ENCODE data around the gene LRIT1. TPM values are rescaled to one million over a fixed set of nuclear protein-coding genes. Genes with fewer than 3 reads are reported as not detected.

LRIT1 gene
- total RNA-seq, 6 experiments from 2014 or later = not detected

DNA sequence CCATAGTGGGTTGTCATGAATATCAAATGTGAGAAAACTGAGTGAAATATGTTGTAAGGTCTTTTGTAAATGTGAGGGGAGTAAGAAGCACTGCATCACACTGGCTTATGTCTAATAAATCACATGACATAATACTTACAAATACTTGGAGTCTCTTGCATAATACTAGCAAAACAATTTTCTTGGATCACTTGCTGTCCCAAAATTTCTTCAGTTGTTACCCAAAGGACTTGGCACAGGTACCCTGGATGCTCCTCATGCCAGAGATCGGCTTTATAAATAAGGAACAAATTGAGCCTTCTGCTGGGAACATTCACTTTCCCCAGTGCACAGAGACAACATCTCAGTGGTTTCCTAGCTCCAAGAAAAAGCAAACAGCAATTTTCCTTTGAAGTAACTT, 11.0 kb downstream of the LRIT1 start:
- ATAC-seq = no peak
- no peak for TF ChIP-seq POLR2A (IDR thresholded peaks at IDR 0.05)
- TF ChIP-seq CTCF (IDR thresholded peaks at IDR 0.05) = no peak
- intact Hi-C loops (cut with DNase I) = no loop called here
- H3K4me3 ChIP-seq = no peak overlapping the region
- no peaks in the 10 kb centered on the region for H3K9me3 ChIP-seq
- no peak overlapping the region for H3K27ac ChIP-seq
- H3K4me1 ChIP-seq = no peaks in the 10 kb centered on the region
- no peak for DNase-seq
- 45% methylated on average over 1 of the region's 1 CpG for WGBS (ENCODE audit: insufficient coverage, low coverage, low lambda C conversion rate, missing lambda C conversion rate)
- H3K36me3 ChIP-seq = no peaks in the 10 kb centered on the region
- no peaks in the 10 kb centered on the region for H3K27me3 ChIP-seq

DNA sequence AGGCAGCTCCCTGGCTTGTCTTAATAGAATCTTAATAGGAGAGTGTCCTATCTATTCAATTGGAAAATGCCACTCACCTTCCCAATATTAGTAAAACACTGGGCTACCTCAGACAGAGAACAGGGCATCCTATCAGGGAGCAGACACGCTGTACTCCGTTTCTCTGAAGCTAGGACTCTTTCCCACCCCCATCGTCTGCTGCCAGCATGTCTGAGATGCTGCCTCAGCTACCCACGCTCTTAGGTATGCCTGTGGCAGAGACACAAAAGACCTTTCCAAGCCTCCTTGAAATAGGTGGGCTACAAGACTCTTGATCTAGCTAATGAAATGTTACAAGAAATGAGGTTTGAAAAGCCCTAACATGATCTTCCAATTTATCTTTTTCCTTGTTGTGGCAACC, 13.5 kb downstream of the LRIT1 start:
- Histone ChIP-seq H3K27me3 (no peaks in the 10 kb centered on the region), H3K4me1 (no peaks in the 10 kb centered on the region), H3K27ac (no peak overlapping the region), H3K4me3 (no peak overlapping the region), H3K9me3 (no peaks in the 10 kb centered on the region), H3K36me3 (no peaks in the 10 kb centered on the region)
- DNase-seq = no peak
- 53% methylated on average over 4 of the region's 4 CpGs for WGBS (ENCODE audit: insufficient coverage, low coverage, low lambda C conversion rate, missing lambda C conversion rate)
- no peak for TF ChIP-seq POLR2A (IDR thresholded peaks at IDR 0.05)
- no peak for TF ChIP-seq CTCF (IDR thresholded peaks at IDR 0.05)
- no peak for ATAC-seq
- intact Hi-C loops (cut with DNase I) = no loop called here

DNA sequence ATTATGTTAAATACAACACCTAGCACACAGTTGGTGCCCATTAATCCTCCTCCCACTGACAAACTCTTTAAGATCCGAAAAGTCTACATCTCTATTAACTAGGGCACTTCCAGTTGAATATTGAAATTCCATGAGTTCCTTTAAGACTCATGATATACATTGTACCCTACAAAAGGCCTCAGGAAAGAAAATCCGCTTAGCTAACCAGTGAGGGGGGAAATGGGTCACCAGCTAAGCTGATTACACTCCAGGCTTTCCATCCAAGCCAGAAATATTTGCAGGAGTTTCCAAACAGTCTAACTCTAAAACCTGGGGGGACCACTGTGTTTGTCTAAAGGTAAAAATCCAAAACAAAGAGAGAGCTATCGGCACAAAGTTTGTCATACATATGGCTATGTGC, 14.7 kb downstream of the LRIT1 start:
- TF ChIP-seq POLR2A (IDR thresholded peaks at IDR 0.05) = no peak
- TF ChIP-seq CTCF (IDR thresholded peaks at IDR 0.05) = no peak
- H3K27me3 ChIP-seq = no peaks in the 10 kb centered on the region
- no peaks in the 10 kb centered on the region for H3K9me3 ChIP-seq
- no peak for ATAC-seq
- no peak for DNase-seq
- H3K4me3 ChIP-seq = no peak overlapping the region
- intact Hi-C loops (cut with DNase I) = no loop called here
- no peaks in the 10 kb centered on the region for H3K36me3 ChIP-seq
- H3K27ac ChIP-seq = no peak overlapping the region
- WGBS (ENCODE audit: insufficient coverage, low coverage, low lambda C conversion rate, missing lambda C conversion rate) = 51% methylated on average over 3 of the region's 3 CpGs
- no peaks in the 10 kb centered on the region for H3K4me1 ChIP-seq

- WGBS (ENCODE audit: insufficient coverage, low coverage, low lambda C conversion rate, missing lambda C conversion rate) = 40% methylated on average over 6 of the region's 6 CpGs
- no peak for ATAC-seq
- Histone ChIP-seq H3K36me3 (no peaks in the 10 kb centered on the region), H3K4me1 (no peaks in the 10 kb centered on the region), H3K9me3 (no peaks in the 10 kb centered on the region), H3K27ac (no peak within 1 kb of the TSS), H3K27me3 (no peaks in the 10 kb centered on the region), H3K4me3 (no peak within 1 kb of the TSS)
- intact Hi-C loops (cut with DNase I) = no loop called here
- no peak for TF ChIP-seq CTCF (IDR thresholded peaks at IDR 0.05)
- TF ChIP-seq POLR2A (IDR thresholded peaks at IDR 0.05) = no peak
- no peak for DNase-seq
Observed at GRCh38 chr10:84225427-84226173, 15.7 kb downstream of the LRIT1 start, which contains the start of gene LRIT2. TSS of gene LRIT2 (minus strand) at chr10:84225544. CDS start at chr10:84225520, 24 bp downstream.
